ENCODE results near the gene HDAC9. TPM values are rescaled to one million over a fixed set of nuclear protein-coding genes. Genes with fewer than 3 reads are reported as not detected.

HDAC9 gene
- total RNA-seq, 4 donors from 2014 or later = 3.4 to 7.2 (median 4.5) TPM

- Histone ChIP-seq H3K4me1 (peaks cover 5% of the 10 kb centered on the region), H3K4me3 (no peak overlapping the region), H3K36me3 (no peaks in the 10 kb centered on the region), H3K27ac (no peak overlapping the region), H3K27me3 (no peaks in the 10 kb centered on the region), H3K9me3 (no peaks in the 10 kb centered on the region)
- no peak for TF ChIP-seq POLR2A (IDR thresholded peaks at IDR 0.05)
- no peak for TF ChIP-seq CTCF (IDR thresholded peaks at IDR 0.05)
- TF ChIP-seq EP300 (IDR thresholded peaks at IDR 0.05) = no peak
- TF ChIP-seq POLR2AphosphoS5 (IDR thresholded peaks at IDR 0.05) = no peak
- no peak for DNase-seq (ENCODE audit: low spot score in 2 of 2)
- WGBS = 76% methylated on average over 5 of the region's 5 CpGs
Observed at GRCh38 chr7:18505870-18506460, 10.4 kb downstream of the HDAC9 start.

- TF ChIP-seq EP300 (IDR thresholded peaks at IDR 0.05) (no peak), CTCF (IDR thresholded peaks at IDR 0.05) (no peak), POLR2A (IDR thresholded peaks at IDR 0.05) (no peak), POLR2AphosphoS5 (IDR thresholded peaks at IDR 0.05) (no peak)
- no peaks in the 10 kb centered on the region for H3K9me3 ChIP-seq
- peak overlapping the region; percentile 1 for H3K4me3 ChIP-seq
- peaks cover 5% of the 10 kb centered on the region for H3K4me1 ChIP-seq
- DNase-seq (ENCODE audit: low spot score in 2 of 2) = no peak
- no peaks in the 10 kb centered on the region for H3K36me3 ChIP-seq
- no peaks in the 10 kb centered on the region for H3K27me3 ChIP-seq
- H3K27ac ChIP-seq = peak overlapping the region; percentile 18
- WGBS = 56% methylated on average over 10 of the region's 10 CpGs
Observed at GRCh38 chr7:18508443-18509427, 13.2 kb downstream of the HDAC9 start.

- Histone ChIP-seq H3K27ac (peak overlapping the region; percentile 18), H3K36me3 (no peaks in the 10 kb centered on the region), H3K9me3 (no peaks in the 10 kb centered on the region), H3K4me1 (peaks cover 5% of the 10 kb centered on the region), H3K4me3 (peak overlapping the region; percentile 1), H3K27me3 (no peaks in the 10 kb centered on the region)
- WGBS = 49% methylated on average over 2 of the region's 2 CpGs
- DNase-seq (ENCODE audit: low spot score in 2 of 2) = no peak
- TF ChIP-seq POLR2A (IDR thresholded peaks at IDR 0.05) (no peak), CTCF (IDR thresholded peaks at IDR 0.05) (no peak)
Observed at GRCh38 chr7:18509481-18509880, 13.9 kb downstream of the HDAC9 start.

GRCh38 chr7:18511351-18512140, 16.0 kb downstream of the HDAC9 start:
- no peaks in the 10 kb centered on the region for H3K9me3 ChIP-seq
- WGBS = 89% methylated on average over 4 of the region's 4 CpGs
- no peak for DNase-seq (ENCODE audit: low spot score in 2 of 2)
- H3K27me3 ChIP-seq = no peaks in the 10 kb centered on the region
- no peaks in the 10 kb centered on the region for H3K36me3 ChIP-seq
- H3K4me3 ChIP-seq = no peak overlapping the region
- H3K27ac ChIP-seq = no peak overlapping the region
- no peak for TF ChIP-seq POLR2AphosphoS5 (IDR thresholded peaks at IDR 0.05)
- no peak for TF ChIP-seq POLR2A (IDR thresholded peaks at IDR 0.05)
- no peak for TF ChIP-seq EP300 (IDR thresholded peaks at IDR 0.05)
- no peak for TF ChIP-seq CTCF (IDR thresholded peaks at IDR 0.05)
- H3K4me1 ChIP-seq = peaks cover 5% of the 10 kb centered on the region
